Mesenchymal stem cell (in vitro differentiated cells and primary cell): ENCODE measurements around the gene HMMR.
"Not testable (repeated sequence)": the region's sequence is repeated elsewhere in the genome, so short reads cannot be mapped to it uniquely, and the experiment has no call there.

Experiments used
- DNase-seq: peaks from one replicate; pipeline ENCODE4 v3.0.0-alpha.2; 2013
- H2AFZ ChIP-seq: one replicate; pipeline ENCODE4 v1.6.1; 2013; ENCODE audit warnings: low read depth, mild to moderate bottlenecking, control low read depth, inconsistent platforms, low read length, moderate library complexity
- H2AK5ac ChIP-seq: 2 replicates; pipeline ENCODE4 v1.6.1; 2013; ENCODE audit warnings: low read length, moderate library complexity, mild to moderate bottlenecking, inconsistent platforms; ENCODE audit not compliant: severe bottlenecking
- H2BK120ac ChIP-seq: one replicate; pipeline ENCODE4 v1.6.1; 2013; ENCODE audit warnings: low read depth, mild to moderate bottlenecking, inconsistent platforms, low read length, moderate library complexity
- H2BK12ac ChIP-seq, 2 experiments: one replicate each; pipeline ENCODE4 v1.6.1; 2013; ENCODE audit warnings: inconsistent platforms in 2 of 2, low read length in 2 of 2, mild to moderate bottlenecking in 2 of 2, moderate library complexity in 2 of 2, control low read depth in 1 of 2
- H2BK15ac ChIP-seq: one replicate; pipeline ENCODE4 v1.6.1; 2013; ENCODE audit warnings: mild to moderate bottlenecking, low read depth, inconsistent platforms; ENCODE audit not compliant: poor library complexity, severe bottlenecking
- H2BK5ac ChIP-seq: 2 replicates; pipeline ENCODE4 v1.6.1; 2013; ENCODE audit warnings: low read depth, mild to moderate bottlenecking, low read length, control low read depth, inconsistent platforms; ENCODE audit not compliant: poor library complexity, severe bottlenecking
- H3K14ac ChIP-seq, 2 experiments: one replicate each; pipeline ENCODE4 v1.6.1; 2013; ENCODE audit warnings: inconsistent platforms in 2 of 2, low read length in 2 of 2, control low read depth in 1 of 2, mild to moderate bottlenecking in 1 of 2, moderate library complexity in 1 of 2
- H3K18ac ChIP-seq, 2 experiments: one replicate each; pipeline ENCODE4 v1.6.1; 2013; ENCODE audit warnings: inconsistent platforms in 2 of 2, low read length in 2 of 2, control low read depth in 1 of 2, low read depth in 1 of 2, mild to moderate bottlenecking in 1 of 2
- H3K23ac ChIP-seq, 2 experiments: one replicate each; pipeline ENCODE4 v1.6.1; 2013; ENCODE audit warnings: inconsistent platforms in 2 of 2, low read length in 2 of 2, mild to moderate bottlenecking in 2 of 2, moderate library complexity in 2 of 2, control low read depth in 1 of 2
- H3K27ac ChIP-seq: 2 replicates; pipeline ENCODE4 v1.5.1; 2013; ENCODE audit warnings: mild to moderate bottlenecking, moderate library complexity, low read length, control low read depth, inconsistent platforms; ENCODE audit not compliant: poor library complexity, severe bottlenecking
- H3K27me3 ChIP-seq, 2 experiments: 2 replicates each; pipeline versions ENCODE4 v1.6.1 to v1.7.0; 2013; ENCODE audit warnings: low read length in 2 of 2, mild to moderate bottlenecking in 2 of 2, moderate library complexity in 2 of 2, control low read depth in 1 of 2, inconsistent platforms in 1 of 2; ENCODE audit not compliant: control insufficient read depth in 1 of 2, insufficient read depth in 1 of 2
- H3K36me3 ChIP-seq, 2 experiments: 2 replicates each; pipeline versions ENCODE4 v1.6.1 to v1.7.0; 2013; ENCODE audit warnings: low read length in 2 of 2, control low read depth in 1 of 2, inconsistent platforms in 1 of 2, low read depth in 1 of 2, mild to moderate bottlenecking in 1 of 2; ENCODE audit not compliant: insufficient read depth in 2 of 2, control insufficient read depth in 1 of 2
- H3K4ac ChIP-seq, 2 experiments: one replicate each; pipeline ENCODE4 v1.6.1; 2013; ENCODE audit warnings: inconsistent platforms in 2 of 2, low read length in 2 of 2, mild to moderate bottlenecking in 2 of 2, moderate library complexity in 2 of 2, control low read depth in 1 of 2, low read depth in 1 of 2
- H3K4me1 ChIP-seq: 2 replicates; pipeline ENCODE4 v1.6.1; 2013; ENCODE audit warnings: low read depth, low read length, control low read depth; ENCODE audit not compliant: control insufficient read depth, insufficient read depth
- H3K4me2 ChIP-seq: 2 replicates; pipeline ENCODE4 v1.6.1; 2013; ENCODE audit warnings: low read length, mild to moderate bottlenecking, inconsistent platforms; ENCODE audit not compliant: poor library complexity, severe bottlenecking
- H3K4me3 ChIP-seq, 2 experiments: 2 replicates each; pipeline versions ENCODE4 v1.5.1 to v1.7.0; 2013; ENCODE audit warnings: low read length in 2 of 2, mild to moderate bottlenecking in 2 of 2, control low read depth in 1 of 2, low read depth in 1 of 2; ENCODE audit not compliant: insufficient read depth in 1 of 2
- H3K79me1 ChIP-seq: replicated peaks from 2 replicates; pipeline ENCODE4 v1.6.1; 2013; ENCODE audit warnings: mild to moderate bottlenecking, control low read depth, low read length, inconsistent platforms; ENCODE audit not compliant: poor library complexity, severe bottlenecking
- H3K9ac ChIP-seq: 2 replicates; pipeline ENCODE4 v1.7.0; 2013; ENCODE audit warnings: mild to moderate bottlenecking, low read length, moderate library complexity
- H3K9me3 ChIP-seq: 2 replicates; pipeline ENCODE4 v1.7.0; 2013; ENCODE audit warnings: mild to moderate bottlenecking, low read length; ENCODE audit not compliant: control insufficient read depth
- H4K8ac ChIP-seq: one replicate; pipeline ENCODE4 v1.6.1; 2013; ENCODE audit warnings: inconsistent platforms, mild to moderate bottlenecking, low read length, moderate library complexity
- H4K91ac ChIP-seq: one replicate; pipeline ENCODE4 v1.6.1; 2013; ENCODE audit warnings: mild to moderate bottlenecking, low read length, inconsistent platforms
- WGBS: methylation state at CpG from one replicate; pipeline ENCODE4 v1.1.7; 2013; ENCODE audit warnings: mixed read lengths; 5-methylcytosine and 5-hydroxymethylcytosine counted together

Gene HMMR

DNA sequence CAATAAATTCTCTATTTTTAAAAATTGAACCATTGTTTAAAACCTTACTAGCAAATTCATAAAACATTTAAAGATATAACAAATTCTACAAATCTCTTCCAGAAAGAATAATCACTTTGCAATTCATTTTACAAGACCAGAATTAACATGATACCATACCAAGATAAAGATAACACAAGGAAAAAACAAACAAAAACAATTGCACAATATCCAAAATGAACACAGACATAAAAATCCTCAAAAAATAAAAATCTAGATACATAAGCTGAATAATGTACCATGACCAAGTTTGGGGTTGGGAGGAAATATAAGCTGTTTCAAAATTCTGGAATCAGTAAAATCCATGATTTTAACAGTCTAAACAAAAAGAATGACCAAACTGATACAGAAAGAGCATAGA is 11.9 kb upstream of the HMMR start:
- no peak for DNase-seq
- peaks cover 15 to 97% of the 10 kb centered on the region in 2 experiments for H3K36me3 ChIP-seq
- no peak overlapping the region for H2BK12ac ChIP-seq
- no peak overlapping the region for H4K91ac ChIP-seq
- no peak overlapping the region for H3K14ac ChIP-seq
- no peak overlapping the region for H3K4ac ChIP-seq
- H3K4me1 ChIP-seq: peaks cover 1% of the 10 kb centered on the region
- no peak overlapping the region for H3K18ac ChIP-seq
- H2BK120ac ChIP-seq: no peak overlapping the region
- no peak overlapping the region for H4K8ac ChIP-seq
- H3K4me3 ChIP-seq: no peak overlapping the region
- no peaks in the 10 kb centered on the region for H3K27me3 ChIP-seq
- H2AK5ac ChIP-seq: no peak overlapping the region
- no peak overlapping the region for H3K9ac ChIP-seq
- H3K23ac ChIP-seq: no peak overlapping the region
- peak overlapping the region; percentile 57 for H2BK5ac ChIP-seq
- no peak overlapping the region for H2AFZ ChIP-seq
- no peaks in the 10 kb centered on the region for H3K9me3 ChIP-seq
- H2BK15ac ChIP-seq: no peak overlapping the region
- H3K4me2 ChIP-seq: no peak overlapping the region
- H3K27ac ChIP-seq: no peak overlapping the region
- peaks cover 3% of the 10 kb centered on the region for H3K79me1 ChIP-seq

DNA sequence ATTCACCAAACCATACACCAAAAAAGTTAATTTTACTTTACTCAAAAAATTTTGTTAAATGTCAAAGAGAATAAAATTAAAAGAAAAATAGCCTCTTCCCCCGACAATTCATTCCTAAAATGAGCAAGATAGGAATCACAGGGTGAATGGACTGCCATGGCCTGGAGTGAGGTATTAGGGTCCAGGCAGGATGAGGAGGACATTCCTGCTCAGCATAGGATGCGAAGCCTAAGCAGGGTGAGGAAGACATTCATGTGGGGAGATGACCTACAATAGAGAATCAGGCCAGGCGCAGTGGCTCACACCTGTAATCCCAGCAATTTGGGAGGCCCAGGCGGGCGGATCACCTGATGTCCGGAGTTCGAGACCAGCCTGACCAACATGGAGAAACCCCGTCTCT is 8.9 kb upstream of the HMMR start:
- Histone ChIP-seq H3K18ac (no peak overlapping the region), H3K9me3 (no peaks in the 10 kb centered on the region), H3K4me1 (no peaks in the 10 kb centered on the region), H4K8ac (no peak overlapping the region), H3K4me2 (no peak overlapping the region), H3K4ac (no peak overlapping the region), H2AFZ (no peak overlapping the region), H3K14ac (no peak overlapping the region), H2AK5ac (no peak overlapping the region), H3K36me3 (peaks cover 13 to 82% of the 10 kb centered on the region in 2 experiments), H2BK120ac (no peak overlapping the region), H3K79me1 (peaks cover 3% of the 10 kb centered on the region), H3K9ac (no peak overlapping the region), H2BK15ac (no peak overlapping the region), H3K4me3 (no peak overlapping the region), H2BK12ac (no peak overlapping the region), H3K23ac (no peak overlapping the region), H4K91ac (peak overlapping the region; percentile 34), H3K27me3 (no peaks in the 10 kb centered on the region), H2BK5ac (no peak overlapping the region), H3K27ac (no peak overlapping the region)
- WGBS: 98% methylated on average over 8 of the region's 8 CpGs
- no peak for DNase-seq

DNA sequence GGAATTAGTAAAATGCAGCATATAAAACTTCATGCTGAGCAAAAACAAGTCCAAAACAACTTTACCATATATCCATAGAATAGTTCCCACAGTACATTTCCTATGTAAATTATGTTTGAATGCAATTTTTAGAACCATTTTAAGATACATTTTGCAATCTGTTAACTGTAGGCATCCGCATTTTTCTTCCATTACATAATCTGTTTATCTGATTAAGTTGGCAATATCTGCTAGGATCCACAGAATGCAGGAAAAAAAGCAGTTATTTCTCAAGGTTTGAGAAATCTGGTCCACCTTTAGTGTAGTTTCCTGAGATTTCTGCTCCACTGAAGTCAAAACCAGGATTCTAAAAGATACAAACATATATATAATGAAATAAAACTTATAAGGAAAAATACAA is 6.7 kb upstream of the HMMR start:
- Histone ChIP-seq H3K4me3 (no peak overlapping the region), H3K9me3 (no peaks in the 10 kb centered on the region), H3K14ac (no peak overlapping the region), H4K8ac (no peak overlapping the region), H2AK5ac (no peak overlapping the region), H2AFZ (no peak overlapping the region), H4K91ac (no peak overlapping the region), H3K9ac (no peak overlapping the region), H3K79me1 (no peaks in the 10 kb centered on the region), H3K36me3 (peaks cover 7 to 60% of the 10 kb centered on the region in 2 experiments), H2BK15ac (no peak overlapping the region), H3K4ac (no peak overlapping the region), H2BK120ac (no peak overlapping the region), H2BK5ac (no peak overlapping the region), H2BK12ac (no peak overlapping the region), H3K4me2 (no peak overlapping the region), H3K4me1 (peaks cover 3% of the 10 kb centered on the region), H3K27ac (no peak overlapping the region), H3K18ac (no peak overlapping the region), H3K27me3 (no peaks in the 10 kb centered on the region), H3K23ac (no peak overlapping the region)
- DNase-seq: peak; percentile 37
- WGBS: no CpG with 5 or more reads among the region's 1 CpG

DNA sequence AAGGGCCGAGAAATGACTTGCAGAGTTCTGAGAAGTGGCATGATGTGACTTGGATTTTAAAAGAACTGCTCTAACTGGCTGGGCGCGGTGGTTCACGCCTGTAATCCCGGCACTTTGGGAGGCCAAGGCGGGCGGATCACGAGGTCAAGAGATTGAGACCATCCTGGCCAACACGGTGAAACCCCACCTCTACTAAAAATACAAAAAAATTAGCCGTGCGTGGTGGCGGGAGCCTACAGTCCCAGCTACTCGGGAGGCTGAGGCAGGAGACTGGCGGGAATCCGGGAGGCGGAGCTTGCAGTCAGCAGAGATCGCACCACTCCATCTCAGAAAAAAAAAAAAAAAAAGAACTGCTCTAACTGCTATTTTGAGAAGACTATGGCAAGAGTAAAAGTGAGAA is 5.0 kb upstream of the HMMR start:
- H3K27me3 ChIP-seq, H3K18ac ChIP-seq, H2BK12ac ChIP-seq, H3K4ac ChIP-seq, H3K79me1 ChIP-seq, H3K4me1 ChIP-seq, H3K9ac ChIP-seq, H3K27ac ChIP-seq, H2AK5ac ChIP-seq, H2BK5ac ChIP-seq, H4K91ac ChIP-seq, H2AFZ ChIP-seq, H3K23ac ChIP-seq, DNase-seq, H3K9me3 ChIP-seq, H3K14ac ChIP-seq, H3K4me2 ChIP-seq, H2BK15ac ChIP-seq, H3K4me3 ChIP-seq, H2BK120ac ChIP-seq, H4K8ac ChIP-seq: not testable (repeated sequence)
- 100% methylated on average over 9 of the region's 17 CpGs for WGBS
- peaks cover 7 to 43% of the 10 kb centered on the region in 2 experiments for H3K36me3 ChIP-seq
